ENCODE data around the gene PGS1. TPM values are rescaled to one million over a fixed set of nuclear protein-coding genes. Genes with fewer than 3 reads are reported as not detected.

The PGS1 gene
- total RNA-seq, 4 donors from 2014 or later: 12.9 to 75.4 (median 63.1) TPM

DNA sequence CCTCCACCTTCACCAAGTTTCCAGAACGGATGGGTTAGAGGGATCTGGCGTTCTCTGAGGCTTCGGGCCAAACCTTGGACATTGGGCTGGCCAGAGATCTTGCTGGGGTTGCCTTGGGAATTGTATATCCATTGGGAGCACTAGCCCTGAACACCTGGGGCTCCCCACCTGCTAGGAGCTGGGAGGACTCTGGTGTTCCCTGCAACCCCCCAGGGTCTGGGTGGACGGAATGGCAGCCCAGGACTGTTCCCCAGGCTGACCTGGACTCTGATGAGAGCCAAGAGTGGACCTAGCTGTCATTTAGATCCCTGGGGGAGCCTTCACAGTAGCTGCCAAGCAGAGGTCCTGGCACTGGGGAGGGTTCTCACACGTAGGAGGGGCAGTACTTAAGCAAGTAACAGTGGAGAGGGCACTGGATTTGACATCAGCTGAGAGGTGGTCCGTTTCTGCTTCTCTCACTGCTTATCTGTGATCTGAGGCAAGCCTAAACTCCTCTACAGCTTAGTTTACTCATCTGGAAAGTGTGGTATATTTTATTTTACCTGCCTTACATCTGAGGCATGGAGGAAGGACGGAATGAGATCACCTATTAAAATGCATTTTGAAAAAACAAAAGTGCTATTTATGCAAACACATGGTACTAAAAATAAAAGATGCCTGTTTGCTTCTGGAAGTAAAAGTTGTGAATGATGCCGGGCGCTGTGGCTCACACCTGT, 30.2 kb upstream of the PGS1 start:
- H3K27me3 ChIP-seq: no peaks in the 10 kb centered on the region
- TF ChIP-seq CTCF (IDR thresholded peaks at IDR 0.05): no peak
- TF ChIP-seq POLR2A (IDR thresholded peaks at IDR 0.05): no peak
- no peak for DNase-seq
- H3K36me3 ChIP-seq: no peaks in the 10 kb centered on the region
- intact Hi-C loops (cut with DNase I; ENCODE audit: low total_unique reads): no loop called here
- no peak overlapping the region for H3K27ac ChIP-seq
- no peaks in the 10 kb centered on the region for H3K9me3 ChIP-seq
- H3K4me1 ChIP-seq: peaks cover 17 to 27% of the 10 kb centered on the region in 2 donors
- no peak overlapping the region for H3K4me3 ChIP-seq

GRCh38 chr17:78349891-78350642, 28.4 kb upstream of the PGS1 start:
- no peak for DNase-seq
- Histone ChIP-seq H3K4me3 (no peak overlapping the region), H3K36me3 (no peaks in the 10 kb centered on the region), H3K4me1 (peaks cover 11 to 23% of the 10 kb centered on the region in 2 donors), H3K27me3 (no peaks in the 10 kb centered on the region), H3K9me3 (no peaks in the 10 kb centered on the region), H3K27ac (no peak overlapping the region)
- intact Hi-C loops (cut with DNase I; ENCODE audit: low total_unique reads): no loop called here
- TF ChIP-seq POLR2A (IDR thresholded peaks at IDR 0.05): no peak
- no peak for TF ChIP-seq CTCF (IDR thresholded peaks at IDR 0.05)

DNA sequence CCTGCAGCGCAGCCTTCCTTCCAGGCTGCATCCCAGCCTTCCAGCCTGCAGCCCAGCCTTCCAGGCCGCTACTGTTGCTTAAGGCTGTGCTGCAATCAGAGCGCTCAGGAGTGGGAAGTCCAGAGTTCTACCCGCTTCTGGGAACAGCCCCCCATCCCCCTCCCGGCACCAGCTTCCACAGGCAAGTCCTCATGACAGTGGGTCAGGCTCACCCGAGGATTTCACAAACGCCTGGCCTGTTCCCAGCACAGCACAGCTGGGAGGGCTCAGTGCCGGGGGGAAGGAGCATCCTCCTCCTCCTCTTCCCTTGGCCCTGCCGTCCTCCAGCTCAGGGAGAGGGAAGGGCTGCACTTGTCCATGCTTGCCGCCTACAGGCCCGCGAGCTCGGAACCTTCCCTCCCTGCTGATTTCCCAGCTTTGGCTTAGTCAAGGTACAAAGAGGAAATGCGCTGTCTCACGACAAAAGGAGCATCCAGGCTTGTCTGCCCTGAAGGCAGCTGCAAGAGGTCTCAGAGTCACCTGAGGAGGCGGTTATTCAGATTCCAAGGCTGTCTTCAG, 26.9 kb upstream of the PGS1 start:
- DNase-seq: peak; percentile 100
- no peak overlapping the region for H3K4me3 ChIP-seq
- H3K27ac ChIP-seq: peak overlapping the region; percentile 90 to 95
- H3K4me1 ChIP-seq: peaks cover 11 to 17% of the 10 kb centered on the region in 2 donors
- H3K9me3 ChIP-seq: no peaks in the 10 kb centered on the region
- no peaks in the 10 kb centered on the region for H3K27me3 ChIP-seq
- intact Hi-C loops (cut with DNase I; ENCODE audit: low total_unique reads): no loop called here
- peak in 1 of 2 donors; percentile 36 for TF ChIP-seq POLR2A (IDR thresholded peaks at IDR 0.05)
- peak in 2 of 4 experiments; percentile 4 to 27 for TF ChIP-seq CTCF (IDR thresholded peaks at IDR 0.05)
- H3K36me3 ChIP-seq: no peaks in the 10 kb centered on the region

DNA sequence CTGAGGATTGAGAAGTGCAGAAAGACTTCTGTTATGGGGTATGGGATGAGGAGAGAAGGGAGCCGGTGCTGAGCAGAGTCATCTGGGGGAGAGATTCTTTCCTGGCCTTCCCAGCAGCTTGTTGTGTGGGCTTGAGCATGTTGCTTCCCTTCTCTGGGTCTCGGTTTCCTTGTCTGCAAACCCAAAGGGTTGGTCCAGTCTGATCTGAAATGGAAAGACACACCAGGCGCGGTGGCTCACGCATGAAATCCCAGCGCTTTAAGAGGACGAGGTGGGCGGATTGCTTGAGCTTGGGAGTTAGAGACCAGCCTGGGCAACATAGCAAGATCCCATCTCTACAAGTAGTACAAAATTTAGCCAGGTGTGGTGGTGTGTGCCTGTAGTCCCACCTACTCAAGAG, 24.6 kb upstream of the PGS1 start:
- Histone ChIP-seq H3K4me3 (peak overlapping the region in 1 of 2 donors; percentile 52), H3K36me3 (no peaks in the 10 kb centered on the region)
- DNase-seq: no peak

More for the DNA sequence above, 24.6 kb upstream of the PGS1 start:
- H3K27me3 ChIP-seq: no peaks in the 10 kb centered on the region
- intact Hi-C loops (cut with DNase I; ENCODE audit: low total_unique reads): no loop called here
- peak overlapping the region; percentile 90 to 95 for H3K27ac ChIP-seq
- H3K4me1 ChIP-seq: peaks cover 11 to 24% of the 10 kb centered on the region in 2 donors
- no peak for TF ChIP-seq POLR2A (IDR thresholded peaks at IDR 0.05)
- TF ChIP-seq CTCF (IDR thresholded peaks at IDR 0.05): no peak
- H3K9me3 ChIP-seq: no peaks in the 10 kb centered on the region

Measured in uterus (tissue), 4 donors.